ENCODE results near the gene GALNT9.

Gene GALNT9

DNA sequence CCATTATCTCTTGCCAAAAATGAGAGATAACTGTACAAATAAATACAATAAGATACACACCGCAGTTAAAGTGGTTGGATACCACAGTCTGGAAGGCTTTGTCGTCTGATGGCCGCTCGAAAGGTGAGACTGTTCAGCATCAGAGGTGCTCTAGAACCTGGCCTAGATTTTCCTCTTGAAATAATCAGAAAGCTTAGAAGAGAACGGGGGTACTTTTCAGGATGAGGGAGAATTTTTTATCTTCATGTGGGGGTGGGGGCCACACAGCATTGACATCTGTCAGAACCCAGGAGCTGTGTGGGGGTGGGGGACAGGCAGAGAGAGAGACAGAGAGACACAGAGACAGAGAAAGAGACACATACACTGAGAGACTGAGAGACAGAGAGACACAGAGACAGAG lies 90.5 kb downstream of the GALNT9 start:
- TF ChIP-seq, protein P1, sequence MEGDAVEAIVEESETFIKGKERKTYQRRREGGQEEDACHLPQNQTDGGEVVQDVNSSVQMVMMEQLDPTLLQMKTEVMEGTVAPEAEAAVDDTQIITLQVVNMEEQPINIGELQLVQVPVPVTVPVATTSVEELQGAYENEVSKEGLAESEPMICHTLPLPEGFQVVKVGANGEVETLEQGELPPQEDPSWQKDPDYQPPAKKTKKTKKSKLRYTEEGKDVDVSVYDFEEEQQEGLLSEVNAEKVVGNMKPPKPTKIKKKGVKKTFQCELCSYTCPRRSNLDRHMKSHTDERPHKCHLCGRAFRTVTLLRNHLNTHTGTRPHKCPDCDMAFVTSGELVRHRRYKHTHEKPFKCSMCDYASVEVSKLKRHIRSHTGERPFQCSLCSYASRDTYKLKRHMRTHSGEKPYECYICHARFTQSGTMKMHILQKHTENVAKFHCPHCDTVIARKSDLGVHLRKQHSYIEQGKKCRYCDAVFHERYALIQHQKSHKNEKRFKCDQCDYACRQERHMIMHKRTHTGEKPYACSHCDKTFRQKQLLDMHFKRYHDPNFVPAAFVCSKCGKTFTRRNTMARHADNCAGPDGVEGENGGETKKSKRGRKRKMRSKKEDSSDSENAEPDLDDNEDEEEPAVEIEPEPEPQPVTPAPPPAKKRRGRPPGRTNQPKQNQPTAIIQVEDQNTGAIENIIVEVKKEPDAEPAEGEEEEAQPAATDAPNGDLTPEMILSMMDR (IDR thresholded peaks at IDR 0.05; ENCODE audit: insufficient read depth, low read length, missing control alignments), result no peak
- DNase-seq (ENCODE audit: low read depth, low spot score), result no peak
- H3K4me3 ChIP-seq (ENCODE audit: low read depth, low read length), result no peak overlapping the region
- ChIA-PET CTCF (no interaction called here), POLR2A (no interaction called here)

DNA sequence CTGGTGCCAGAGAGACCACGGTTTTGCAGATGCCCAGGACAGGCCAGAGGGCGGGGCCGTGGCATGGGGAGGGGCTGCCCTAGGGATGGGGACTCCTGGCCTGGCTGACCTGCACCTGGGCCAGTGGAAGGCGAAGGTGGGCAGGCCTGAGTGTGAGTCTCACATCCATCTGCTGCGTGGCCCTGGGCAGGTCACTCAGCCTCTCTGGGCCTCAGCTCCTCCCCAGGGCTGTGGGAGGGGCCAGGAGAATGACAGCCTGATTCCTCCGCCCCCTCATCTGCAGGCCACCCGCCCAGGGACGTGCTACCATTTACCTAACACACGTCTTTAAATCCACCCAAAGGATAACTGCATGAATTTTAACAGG lies 90.9 kb downstream of the GALNT9 start:
- CTCF ChIA-PET, result no interaction called here
- DNase-seq (ENCODE audit: low read depth, low spot score), result no peak
- POLR2A ChIA-PET, result no interaction called here
- no peak overlapping the region for H3K4me3 ChIP-seq (ENCODE audit: low read depth, low read length)
- TF ChIP-seq, protein P1 (IDR thresholded peaks at IDR 0.05; ENCODE audit: insufficient read depth, low read length, missing control alignments), result no peak

DNA sequence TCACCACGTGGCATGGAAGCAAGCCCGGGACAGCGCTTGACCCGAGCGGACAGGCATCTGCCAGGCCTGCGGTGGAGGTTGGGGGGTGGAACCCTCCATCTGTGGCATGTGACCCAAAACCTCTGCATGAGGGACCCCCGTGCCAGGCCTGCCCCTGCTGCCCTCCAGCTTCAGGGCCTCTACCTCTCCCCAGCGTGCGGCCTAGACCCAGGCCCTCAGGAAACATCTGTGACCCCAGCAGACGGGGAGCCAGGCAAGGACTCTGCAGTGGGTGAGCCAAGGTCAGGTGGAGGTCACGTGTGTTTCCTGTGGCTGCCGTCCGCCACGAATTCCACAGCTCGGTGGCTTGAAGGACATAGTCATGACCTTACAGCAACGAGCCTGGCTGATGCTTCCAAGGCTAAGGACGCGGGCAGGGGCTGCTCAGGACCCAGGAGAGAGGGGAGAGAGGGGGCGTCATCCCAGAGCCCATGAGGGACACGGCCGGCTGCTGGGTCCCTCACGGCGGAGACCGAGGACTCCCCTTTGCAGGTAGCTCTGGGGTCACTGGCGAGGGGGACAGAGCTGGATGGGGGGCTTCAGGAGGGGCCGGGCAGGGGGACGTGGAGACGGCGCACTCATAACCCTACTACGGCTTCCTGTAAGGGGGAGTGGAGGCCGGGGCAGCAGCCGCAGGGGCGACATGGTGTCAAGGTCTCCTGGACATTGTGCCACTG lies 91.5 kb downstream of the GALNT9 start:
- ChIA-PET CTCF (no interaction called here), POLR2A (no interaction called here)
- H3K4me3 ChIP-seq (ENCODE audit: low read depth, low read length), result no peak overlapping the region
- DNase-seq (ENCODE audit: low read depth, low spot score), result no peak
- TF ChIP-seq, protein P1 (IDR thresholded peaks at IDR 0.05; ENCODE audit: insufficient read depth, low read length, missing control alignments), result no peak

DNA sequence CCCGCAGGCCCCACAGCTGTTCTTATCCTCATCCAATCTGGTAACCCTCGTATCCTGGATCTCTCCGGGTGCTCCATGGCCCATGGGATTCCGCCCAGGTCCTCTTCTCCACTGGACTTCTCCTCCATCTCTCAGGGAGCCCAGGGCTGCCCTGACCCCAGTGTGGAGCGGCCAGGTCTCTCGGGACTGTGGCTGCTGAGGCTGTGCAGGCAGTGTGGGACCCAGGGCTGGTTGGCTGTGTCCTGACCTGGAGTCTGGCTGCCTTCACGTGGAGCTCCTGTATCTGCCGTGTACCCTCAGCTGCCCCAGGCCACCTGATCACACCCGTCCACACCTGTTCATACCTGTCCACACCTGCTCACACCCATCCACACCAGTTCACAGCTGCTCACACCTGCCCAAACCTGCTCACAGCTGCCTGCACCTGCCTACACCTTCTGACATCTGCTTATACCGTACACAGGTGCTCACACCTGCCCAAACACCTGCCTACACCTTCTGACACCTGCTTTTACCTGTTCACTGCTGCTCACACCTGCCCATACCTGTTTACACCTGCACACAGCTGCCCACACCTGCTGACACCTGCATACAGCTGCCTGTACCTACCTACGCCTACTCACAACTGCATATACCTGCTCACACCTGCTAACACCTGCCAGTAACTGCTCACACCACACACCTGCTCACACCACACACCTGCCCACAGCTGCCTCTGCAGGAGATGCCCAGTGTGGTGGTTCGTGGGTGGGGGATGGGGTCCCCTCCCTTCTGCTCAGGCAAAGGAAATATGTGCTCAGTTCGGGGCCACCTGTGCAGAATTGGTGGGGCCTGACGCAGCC lies 92.2 kb downstream of the GALNT9 start:
- TF ChIP-seq, protein P1 (IDR thresholded peaks at IDR 0.05; ENCODE audit: insufficient read depth, low read length, missing control alignments), result no peak
- ChIA-PET CTCF (no interaction called here), POLR2A (no interaction called here)
- no peak for DNase-seq (ENCODE audit: low read depth, low spot score)
- H3K4me3 ChIP-seq (ENCODE audit: low read depth, low read length), result no peak overlapping the region

DNA sequence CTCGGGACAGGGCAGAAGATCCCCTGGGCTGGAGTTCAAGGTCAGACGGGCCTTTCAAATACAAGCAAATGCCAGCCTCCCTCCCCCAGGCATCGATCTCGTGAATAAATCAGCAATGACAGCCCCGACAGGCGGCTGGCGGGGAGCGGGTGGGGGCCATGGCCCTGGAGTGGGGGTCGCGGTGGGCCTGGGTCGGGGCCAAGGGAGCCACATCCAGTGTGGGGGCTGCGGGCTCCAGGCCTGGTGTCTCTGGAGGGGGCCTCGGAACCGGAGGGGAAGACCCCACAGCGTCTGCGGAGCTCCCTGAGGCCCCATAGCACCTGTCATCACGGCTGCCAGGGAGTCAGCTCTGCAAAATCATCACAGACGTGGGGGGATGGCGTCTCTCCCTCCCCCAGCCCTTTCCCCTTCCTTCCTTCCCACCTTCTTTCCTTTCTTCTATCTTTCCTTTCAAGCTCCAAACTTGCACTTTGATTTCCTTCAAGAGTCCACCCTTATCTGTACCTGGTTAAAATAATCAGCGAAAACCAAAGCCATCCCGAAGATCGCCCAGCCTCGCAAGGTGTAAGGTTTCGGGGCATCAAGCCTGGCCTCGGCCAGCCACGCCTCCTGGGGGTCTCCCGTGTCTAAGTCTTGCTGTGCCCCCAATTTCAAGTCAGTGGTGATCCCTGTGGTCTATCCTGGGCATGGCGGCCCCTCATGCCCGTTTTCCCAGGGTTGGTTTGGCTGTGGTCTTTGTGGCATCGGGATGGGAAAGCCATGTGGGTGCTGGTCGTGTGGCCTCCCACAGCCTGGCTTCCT lies 93.1 kb downstream of the GALNT9 start:
- POLR2A ChIA-PET, result no interaction called here
- no peak for DNase-seq (ENCODE audit: low read depth, low spot score)

More for the DNA sequence above, 93.1 kb downstream of the GALNT9 start:
- TF ChIP-seq, protein P1 (IDR thresholded peaks at IDR 0.05; ENCODE audit: insufficient read depth, low read length, missing control alignments), result no peak
- CTCF ChIA-PET, result no interaction called here
- H3K4me3 ChIP-seq (ENCODE audit: low read depth, low read length), result no peak overlapping the region

Data from AG04449 (cell line).